K562 (cell line): ENCODE data around the gene EBI3. TPM values are rescaled to one million over a fixed set of nuclear protein-coding genes. Genes with fewer than 3 reads are reported as not detected.

ENCODE experiments used
- ARNT ChIP-seq, 2 experiments: fragments of 450-650 bp; IDR thresholded peaks; 2 replicates each; pipeline ENCODE4 v1.6.1; 2016; ENCODE audit warnings: mild to moderate bottlenecking in 1 of 2
- CBX1 ChIP-seq: sonication (generic); IDR thresholded peaks from 2 replicates; pipeline ENCODE4 v1.6.1; 2016; ENCODE audit warnings: antibody characterized with exemption, low read depth, mild to moderate bottlenecking
- EHMT2 ChIP-seq: fragments of 450-650 bp; IDR thresholded peaks from 2 replicates; pipeline ENCODE4 v1.6.1; 2018; ENCODE audit warnings: antibody characterized with exemption
- NCOA1 ChIP-seq: fragments of 450-650 bp; IDR thresholded peaks from 2 replicates; pipeline ENCODE4 v1.6.1; 2016; ENCODE audit warnings: low read depth
- NFYB ChIP-seq: IDR thresholded peaks from 2 replicates; pipeline ENCODE4 v1.6.1; 2011; ENCODE audit warnings: mild to moderate bottlenecking, moderate library complexity; ENCODE audit not compliant: insufficient read length; ENCODE audit errors: extremely low read depth
- OTX1 ChIP-seq: fragments of 450-650 bp; formaldehyde crosslinking; IDR thresholded peaks from 2 replicates; pipeline ENCODE4 v1.4.0; 2022; ENCODE audit warnings: mild to moderate bottlenecking
- RBM22 ChIP-seq: fragments of 200-400 bp; formaldehyde crosslinking; IDR thresholded peaks from 2 replicates; pipeline ENCODE4 v1.6.1; 2018; ENCODE audit warnings: low read length, low read depth; ENCODE audit not compliant: poor library complexity, severe bottlenecking
- SLC30A9 ChIP-seq: fragments of 250-450 bp; sonication (Bioruptor Pico); IDR thresholded peaks from 2 replicates; pipeline ENCODE4 v1.8.0; 2022; ENCODE audit warnings: mild to moderate bottlenecking, moderate library complexity
- SMAD3 ChIP-seq: fragments of 450-650 bp; formaldehyde crosslinking; conservative IDR thresholded peaks from 2 replicates; pipeline ENCODE4 v1.4.0; 2020; ENCODE audit warnings: mild to moderate bottlenecking
- SUPT5H ChIP-seq: fragments of 450-650 bp; IDR thresholded peaks from 2 replicates; pipeline ENCODE4 v1.6.1; 2016
- ZBTB8A ChIP-seq: fragments of 450-650 bp; IDR thresholded peaks from 2 replicates; pipeline ENCODE4 v1.6.1; 2018; ENCODE audit warnings: mild to moderate bottlenecking, moderate library complexity; ENCODE audit not compliant: partially characterized antibody
- ZEB2 ChIP-seq: fragments of 450-650 bp; IDR thresholded peaks from 2 replicates; pipeline ENCODE4 v1.6.1; 2016
- ZFX ChIP-seq: sonication (generic); formaldehyde crosslinking; IDR thresholded peaks from 2 replicates; pipeline ENCODE4 v1.8.0; 2022; ENCODE audit warnings: mild to moderate bottlenecking, missing genetic modification reagents, moderate library complexity
- ZNF134 ChIP-seq: fragments of 250-450 bp; sonication (Bioruptor Pico); conservative IDR thresholded peaks from 2 replicates; pipeline ENCODE4 v1.4.0; 2020
- ZNF184 ChIP-seq: sonication (generic); formaldehyde crosslinking; IDR thresholded peaks from 2 replicates; pipeline ENCODE4 v1.5.0; 2020; ENCODE audit warnings: missing genetic modification reagents
- ZNF354B ChIP-seq: fragments of 250-450 bp; sonication (Bioruptor Pico); IDR thresholded peaks from 2 replicates; pipeline ENCODE4 v1.4.0; 2020
- ZNF408 ChIP-seq: fragments of 250-450 bp; sonication (Bioruptor Pico); IDR thresholded peaks from 2 replicates; pipeline ENCODE4 v1.4.0; 2020; ENCODE audit warnings: low read depth, mild to moderate bottlenecking, moderate library complexity
- ZNF764 ChIP-seq: fragments of 250-450 bp; sonication (Bioruptor Pico); IDR thresholded peaks from 2 replicates; pipeline ENCODE4 v1.4.0; 2020; ENCODE audit warnings: low read depth, mild to moderate bottlenecking, moderate library complexity
- polyA plus RNA-seq, 8 experiments: library from polyadenylated mRNA; depleted of rRNA in 4 of 8; stranded (reverse) in 5 of 8; unstranded in 3 of 8; fragments of >200 nt; fragmentation: Nextera tagmentation in 2 of 8; fragmentation: Illumina TruSeq in 1 of 8; extraction: Ambion mirVana in 2 of 8; extraction: Trizol in 1 of 8; gene quantifications; 2 replicates each; pipeline versions ENCODE4 v1.2.1 to v1.2.3, GENCODE V29; 2011 to 2014; ENCODE audit warnings: inconsistent platforms in 1 of 8, missing spikeins in 1 of 8
- total RNA-seq, 7 experiments: library from RNA; depleted of rRNA in 6 of 7; stranded (reverse); fragments of >200 nt in 6 of 7; fragmentation: Illumina TruSeq in 2 of 7; extraction: Trizol in 2 of 7; gene quantifications; 2 replicates each; pipeline versions ENCODE4 v1.2.1 to v1.2.3, GENCODE V29; 2011 to 2021; ENCODE audit warnings: low replicate concordance in 1 of 7
- TF ChIP-seq, protein P1 (sequence below), 2 experiments: fragments of 150-350 bp in 1 of 2; IDR thresholded peaks; 2 replicates each; pipeline ENCODE4 v1.6.1; 2012 to 2016; ENCODE audit warnings: low read depth in 2 of 2, low read length in 2 of 2, mild to moderate bottlenecking in 1 of 2, moderate library complexity in 1 of 2
- TF ChIP-seq, protein P2 (sequence below): fragments of 450-650 bp; formaldehyde crosslinking; IDR thresholded peaks from 2 replicates; pipeline ENCODE4 v1.4.0; 2022; ENCODE audit warnings: mild to moderate bottlenecking, moderate library complexity
- TF ChIP-seq, protein P3 (sequence below): fragments of 250-450 bp; sonication (Bioruptor Pico); IDR thresholded peaks from 2 replicates; pipeline ENCODE4 v1.4.0; 2020

The EBI3 gene
- total and polyA plus RNA-seq, 9 of the 15 experiments (the other 6 are each of a cell fraction or from before 2014, with no cell fraction given): 0.08 to 0.35 (median 0.22) TPM; not detected in 6

DNA sequence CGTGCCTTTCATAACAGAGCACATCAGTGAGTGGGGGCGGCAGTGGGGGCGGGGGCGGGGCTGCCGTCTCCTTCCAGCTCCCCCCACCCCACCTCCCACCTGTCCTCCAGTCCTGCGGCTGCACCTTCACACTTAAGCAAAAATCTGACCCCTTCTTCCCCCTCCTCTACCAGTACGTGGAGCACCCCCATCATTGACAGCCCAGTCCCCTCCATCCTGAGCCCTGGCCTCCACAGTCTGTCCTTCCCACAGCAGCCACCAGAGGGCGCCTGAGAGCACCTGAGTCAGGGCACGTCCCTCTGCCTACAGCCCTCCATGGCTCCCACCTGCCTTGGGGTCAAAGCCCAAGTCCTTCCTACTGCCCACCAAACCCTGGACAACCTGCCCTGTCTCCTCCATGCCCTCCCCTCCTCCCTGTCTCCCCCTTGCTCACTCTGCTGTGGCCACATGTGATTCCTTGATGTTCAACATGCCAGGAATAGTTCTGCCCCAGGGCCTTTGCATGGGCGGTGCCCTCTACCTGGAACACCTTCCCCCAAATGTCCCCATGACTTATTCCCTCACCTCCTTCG, 4.0 kb downstream of the EBI3 start (continued):
- TF ChIP-seq, protein P1, sequence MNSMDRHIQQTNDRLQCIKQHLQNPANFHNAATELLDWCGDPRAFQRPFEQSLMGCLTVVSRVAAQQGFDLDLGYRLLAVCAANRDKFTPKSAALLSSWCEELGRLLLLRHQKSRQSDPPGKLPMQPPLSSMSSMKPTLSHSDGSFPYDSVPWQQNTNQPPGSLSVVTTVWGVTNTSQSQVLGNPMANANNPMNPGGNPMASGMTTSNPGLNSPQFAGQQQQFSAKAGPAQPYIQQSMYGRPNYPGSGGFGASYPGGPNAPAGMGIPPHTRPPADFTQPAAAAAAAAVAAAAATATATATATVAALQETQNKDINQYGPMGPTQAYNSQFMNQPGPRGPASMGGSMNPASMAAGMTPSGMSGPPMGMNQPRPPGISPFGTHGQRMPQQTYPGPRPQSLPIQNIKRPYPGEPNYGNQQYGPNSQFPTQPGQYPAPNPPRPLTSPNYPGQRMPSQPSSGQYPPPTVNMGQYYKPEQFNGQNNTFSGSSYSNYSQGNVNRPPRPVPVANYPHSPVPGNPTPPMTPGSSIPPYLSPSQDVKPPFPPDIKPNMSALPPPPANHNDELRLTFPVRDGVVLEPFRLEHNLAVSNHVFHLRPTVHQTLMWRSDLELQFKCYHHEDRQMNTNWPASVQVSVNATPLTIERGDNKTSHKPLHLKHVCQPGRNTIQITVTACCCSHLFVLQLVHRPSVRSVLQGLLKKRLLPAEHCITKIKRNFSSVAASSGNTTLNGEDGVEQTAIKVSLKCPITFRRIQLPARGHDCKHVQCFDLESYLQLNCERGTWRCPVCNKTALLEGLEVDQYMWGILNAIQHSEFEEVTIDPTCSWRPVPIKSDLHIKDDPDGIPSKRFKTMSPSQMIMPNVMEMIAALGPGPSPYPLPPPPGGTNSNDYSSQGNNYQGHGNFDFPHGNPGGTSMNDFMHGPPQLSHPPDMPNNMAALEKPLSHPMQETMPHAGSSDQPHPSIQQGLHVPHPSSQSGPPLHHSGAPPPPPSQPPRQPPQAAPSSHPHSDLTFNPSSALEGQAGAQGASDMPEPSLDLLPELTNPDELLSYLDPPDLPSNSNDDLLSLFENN (IDR thresholded peaks at IDR 0.05; ENCODE audit: low read depth in 2 of 2, low read length in 2 of 2): no peak
- TF ChIP-seq SLC30A9: no peak
- TF ChIP-seq SMAD3 (CRISPR knock-in tag): no peak
- TF ChIP-seq, protein P2, sequence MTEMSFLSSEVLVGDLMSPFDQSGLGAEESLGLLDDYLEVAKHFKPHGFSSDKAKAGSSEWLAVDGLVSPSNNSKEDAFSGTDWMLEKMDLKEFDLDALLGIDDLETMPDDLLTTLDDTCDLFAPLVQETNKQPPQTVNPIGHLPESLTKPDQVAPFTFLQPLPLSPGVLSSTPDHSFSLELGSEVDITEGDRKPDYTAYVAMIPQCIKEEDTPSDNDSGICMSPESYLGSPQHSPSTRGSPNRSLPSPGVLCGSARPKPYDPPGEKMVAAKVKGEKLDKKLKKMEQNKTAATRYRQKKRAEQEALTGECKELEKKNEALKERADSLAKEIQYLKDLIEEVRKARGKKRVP: no peak
- no peak for TF ChIP-seq EHMT2
- TF ChIP-seq ZNF354B: no peak
- 0 out of 2 replicates have a peak, but pooled peaks have one; percentile 16 for TF ChIP-seq NCOA1
- TF ChIP-seq ZFX (CRISPR knock-in tag): no peak
- no peak for TF ChIP-seq NFYB
- no peak for TF ChIP-seq RBM22
- TF ChIP-seq OTX1 (CRISPR knock-in tag): no peak
- no peak for TF ChIP-seq ZNF764 (CRISPR knock-in tag)
- no peak for TF ChIP-seq ZBTB8A
- TF ChIP-seq, protein P3, sequence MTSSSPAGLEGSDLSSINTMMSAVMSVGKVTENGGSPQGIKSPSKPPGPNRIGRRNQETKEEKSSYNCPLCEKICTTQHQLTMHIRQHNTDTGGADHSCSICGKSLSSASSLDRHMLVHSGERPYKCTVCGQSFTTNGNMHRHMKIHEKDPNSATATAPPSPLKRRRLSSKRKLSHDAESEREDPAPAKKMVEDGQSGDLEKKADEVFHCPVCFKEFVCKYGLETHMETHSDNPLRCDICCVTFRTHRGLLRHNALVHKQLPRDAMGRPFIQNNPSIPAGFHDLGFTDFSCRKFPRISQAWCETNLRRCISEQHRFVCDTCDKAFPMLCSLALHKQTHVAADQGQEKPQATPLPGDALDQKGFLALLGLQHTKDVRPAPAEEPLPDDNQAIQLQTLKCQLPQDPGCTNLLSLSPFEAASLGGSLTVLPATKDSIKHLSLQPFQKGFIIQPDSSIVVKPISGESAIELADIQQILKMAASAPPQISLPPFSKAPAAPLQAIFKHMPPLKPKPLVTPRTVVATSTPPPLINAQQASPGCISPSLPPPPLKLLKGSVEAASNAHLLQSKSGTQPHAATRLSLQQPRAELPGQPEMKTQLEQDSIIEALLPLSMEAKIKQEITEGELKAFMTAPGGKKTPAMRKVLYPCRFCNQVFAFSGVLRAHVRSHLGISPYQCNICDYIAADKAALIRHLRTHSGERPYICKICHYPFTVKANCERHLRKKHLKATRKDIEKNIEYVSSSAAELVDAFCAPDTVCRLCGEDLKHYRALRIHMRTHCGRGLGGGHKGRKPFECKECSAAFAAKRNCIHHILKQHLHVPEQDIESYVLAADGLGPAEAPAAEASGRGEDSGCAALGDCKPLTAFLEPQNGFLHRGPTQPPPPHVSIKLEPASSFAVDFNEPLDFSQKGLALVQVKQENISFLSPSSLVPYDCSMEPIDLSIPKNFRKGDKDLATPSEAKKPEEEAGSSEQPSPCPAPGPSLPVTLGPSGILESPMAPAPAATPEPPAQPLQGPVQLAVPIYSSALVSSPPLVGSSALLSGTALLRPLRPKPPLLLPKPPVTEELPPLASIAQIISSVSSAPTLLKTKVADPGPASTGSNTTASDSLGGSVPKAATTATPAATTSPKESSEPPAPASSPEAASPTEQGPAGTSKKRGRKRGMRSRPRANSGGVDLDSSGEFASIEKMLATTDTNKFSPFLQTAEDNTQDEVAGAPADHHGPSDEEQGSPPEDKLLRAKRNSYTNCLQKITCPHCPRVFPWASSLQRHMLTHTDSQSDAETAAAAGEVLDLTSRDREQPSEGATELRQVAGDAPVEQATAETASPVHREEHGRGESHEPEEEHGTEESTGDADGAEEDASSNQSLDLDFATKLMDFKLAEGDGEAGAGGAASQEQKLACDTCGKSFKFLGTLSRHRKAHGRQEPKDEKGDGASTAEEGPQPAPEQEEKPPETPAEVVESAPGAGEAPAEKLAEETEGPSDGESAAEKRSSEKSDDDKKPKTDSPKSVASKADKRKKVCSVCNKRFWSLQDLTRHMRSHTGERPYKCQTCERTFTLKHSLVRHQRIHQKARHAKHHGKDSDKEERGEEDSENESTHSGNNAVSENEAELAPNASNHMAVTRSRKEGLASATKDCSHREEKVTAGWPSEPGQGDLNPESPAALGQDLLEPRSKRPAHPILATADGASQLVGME (CRISPR knock-in tag): no peak
- peak; percentile 99 for TF ChIP-seq CBX1
- no peak for TF ChIP-seq ZNF184 (CRISPR knock-in tag)
- TF ChIP-seq ZNF408 (CRISPR knock-in tag): no peak
- TF ChIP-seq ARNT (IDR thresholded peaks at IDR 0.05): peak; percentile 46 to 90; a peak in 3 of 4 replicates
- TF ChIP-seq ZEB2: no peak
- no peak for TF ChIP-seq SUPT5H
- no peak for TF ChIP-seq ZNF134
